PC-3 (cell line): ENCODE measurements around the gene FOS.

Experiments
- EZH2 ChIP-seq: fragments of 300-600 bp; sonication (generic); IDR thresholded peaks from one replicate; pipeline ENCODE4 v1.6.1; 2017; ENCODE audit warnings: antibody characterized with exemption, mild to moderate bottlenecking, low read length; ENCODE audit not compliant: unreplicated experiment
- TF ChIP-seq, protein P1 (sequence below): fragments of 300-600 bp; sonication (generic); conservative IDR thresholded peaks from 2 replicates; pipeline ENCODE4 v1.5.1; 2017; ENCODE audit warnings: antibody characterized with exemption, low read depth, mild to moderate bottlenecking, low read length

- TF ChIP-seq, protein P1, sequence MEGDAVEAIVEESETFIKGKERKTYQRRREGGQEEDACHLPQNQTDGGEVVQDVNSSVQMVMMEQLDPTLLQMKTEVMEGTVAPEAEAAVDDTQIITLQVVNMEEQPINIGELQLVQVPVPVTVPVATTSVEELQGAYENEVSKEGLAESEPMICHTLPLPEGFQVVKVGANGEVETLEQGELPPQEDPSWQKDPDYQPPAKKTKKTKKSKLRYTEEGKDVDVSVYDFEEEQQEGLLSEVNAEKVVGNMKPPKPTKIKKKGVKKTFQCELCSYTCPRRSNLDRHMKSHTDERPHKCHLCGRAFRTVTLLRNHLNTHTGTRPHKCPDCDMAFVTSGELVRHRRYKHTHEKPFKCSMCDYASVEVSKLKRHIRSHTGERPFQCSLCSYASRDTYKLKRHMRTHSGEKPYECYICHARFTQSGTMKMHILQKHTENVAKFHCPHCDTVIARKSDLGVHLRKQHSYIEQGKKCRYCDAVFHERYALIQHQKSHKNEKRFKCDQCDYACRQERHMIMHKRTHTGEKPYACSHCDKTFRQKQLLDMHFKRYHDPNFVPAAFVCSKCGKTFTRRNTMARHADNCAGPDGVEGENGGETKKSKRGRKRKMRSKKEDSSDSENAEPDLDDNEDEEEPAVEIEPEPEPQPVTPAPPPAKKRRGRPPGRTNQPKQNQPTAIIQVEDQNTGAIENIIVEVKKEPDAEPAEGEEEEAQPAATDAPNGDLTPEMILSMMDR = no peak
- TF ChIP-seq EZH2 = no peak
These were observed 31.9 kb upstream of the FOS start for GRCh38 chr14:75246546-75247285.
